ENCODE measurements around the gene TMED4.
"Not testable (repeated sequence)": the region's sequence is repeated elsewhere in the genome, so short reads cannot be mapped to it uniquely, and the experiment has no call there.

Gene TMED4

DNA sequence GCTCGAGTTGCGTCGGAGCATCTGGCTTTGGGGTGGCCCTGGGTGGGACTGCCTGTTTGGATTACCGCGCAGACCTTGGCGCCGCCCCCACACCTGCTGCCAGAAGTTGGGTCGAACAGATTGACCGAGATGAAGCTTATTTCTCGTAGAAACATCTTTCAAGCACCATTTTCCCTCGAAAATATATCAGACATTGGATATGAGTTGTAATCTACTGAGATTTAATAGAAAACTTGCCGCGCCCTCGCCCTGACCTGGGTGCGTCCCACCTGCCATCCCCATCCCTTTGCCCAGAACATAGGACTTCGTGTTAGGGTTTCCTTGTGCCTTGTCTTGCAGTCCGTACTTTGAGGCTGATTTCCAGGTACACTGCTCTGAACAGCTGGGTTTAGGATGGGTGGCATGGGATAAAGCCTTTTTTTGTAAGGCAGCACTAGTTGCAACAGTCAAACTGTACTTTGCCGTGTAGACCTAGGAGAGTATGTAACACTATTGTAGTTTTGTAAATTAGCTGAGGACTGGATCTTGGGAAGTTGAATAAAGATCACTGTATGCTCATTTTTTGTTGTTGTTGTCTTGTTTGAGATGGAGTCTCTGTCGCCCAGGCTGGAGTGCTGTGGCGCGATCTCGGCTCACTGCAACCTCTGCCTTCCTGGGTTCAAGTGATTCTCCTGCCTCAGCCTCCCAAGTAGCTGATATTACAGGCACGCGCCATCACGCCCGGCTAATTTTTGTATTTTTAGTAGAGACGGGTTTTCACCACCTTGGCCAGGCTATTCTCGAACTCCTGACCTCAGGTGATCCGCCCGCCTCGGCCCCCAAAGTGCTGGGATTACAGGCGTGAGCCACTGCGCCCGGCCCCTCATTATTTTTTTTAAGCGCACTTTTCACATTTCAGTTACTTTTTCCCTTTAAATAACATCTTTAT lies 25.4 kb upstream of the TMED4 start:
- no peak for DNase-seq (ENCODE audit: low read depth)

DNA sequence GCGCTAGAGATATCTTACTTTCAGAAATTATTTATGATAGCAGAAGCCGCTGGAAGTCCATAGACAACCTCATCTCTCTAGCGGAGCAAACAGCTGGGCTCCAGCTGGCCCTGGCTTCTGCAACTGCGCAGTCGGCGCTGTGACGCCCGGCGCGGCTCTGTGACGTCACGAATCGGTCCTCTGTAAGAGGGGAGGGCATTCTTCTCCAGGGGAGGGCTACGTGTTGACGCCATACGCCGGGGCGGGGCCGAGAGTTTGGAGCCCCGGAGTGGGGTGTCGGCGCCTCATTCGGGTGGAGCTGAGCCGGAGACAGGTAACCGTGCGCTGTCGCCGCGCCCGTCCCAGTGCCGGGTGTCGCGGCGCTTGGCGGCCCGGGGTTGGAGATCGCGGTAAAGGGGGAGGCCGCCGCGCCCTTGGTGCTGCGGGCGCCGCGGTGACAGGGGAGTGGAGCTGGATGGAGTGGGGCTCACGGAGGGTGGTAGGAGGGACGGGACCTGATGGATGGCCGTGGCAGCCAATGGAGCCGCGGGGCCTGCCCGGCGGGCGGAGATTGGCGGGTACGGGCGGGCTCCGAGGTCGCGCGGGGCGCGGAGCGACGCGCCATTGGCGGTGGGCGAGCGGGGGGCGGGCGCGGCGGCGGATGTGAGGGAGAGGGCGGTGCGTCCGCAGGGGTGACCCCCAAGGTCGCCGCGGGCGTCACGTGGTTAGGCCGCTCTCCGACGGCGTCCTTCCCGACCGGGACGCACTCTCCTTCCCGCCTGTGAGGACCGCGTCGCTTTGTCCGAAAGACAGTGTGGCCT lies 24.5 kb upstream of the TMED4 start, which contains the start of gene OGDH:
OGDH (plus strand) TSS at position 287 of the 800 bp plus-strand sequence. CDS start 17,717 bp downstream, outside the sequence.
- peak; percentile 95 for DNase-seq (ENCODE audit: low read depth)

DNA sequence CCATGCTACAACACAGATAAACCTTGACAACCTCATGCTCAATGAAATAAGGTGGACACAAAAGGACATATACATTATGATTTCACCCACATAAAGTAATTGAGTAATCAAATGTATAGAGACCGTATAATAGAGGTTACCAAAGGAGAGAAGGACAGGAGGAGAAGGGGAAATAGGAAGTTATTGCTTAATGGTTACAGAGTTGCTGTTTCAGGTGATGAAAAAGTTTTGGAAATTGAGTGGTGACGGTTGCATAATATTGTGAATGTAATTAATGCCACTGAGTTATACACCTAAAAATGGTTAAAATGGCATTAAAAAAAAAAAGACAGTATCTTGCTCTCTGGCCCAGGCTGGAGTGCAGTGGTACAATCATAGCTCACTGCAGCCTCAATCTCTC lies 22.9 kb upstream of the TMED4 start:
- DNase-seq (ENCODE audit: low read depth) = no peak

DNA sequence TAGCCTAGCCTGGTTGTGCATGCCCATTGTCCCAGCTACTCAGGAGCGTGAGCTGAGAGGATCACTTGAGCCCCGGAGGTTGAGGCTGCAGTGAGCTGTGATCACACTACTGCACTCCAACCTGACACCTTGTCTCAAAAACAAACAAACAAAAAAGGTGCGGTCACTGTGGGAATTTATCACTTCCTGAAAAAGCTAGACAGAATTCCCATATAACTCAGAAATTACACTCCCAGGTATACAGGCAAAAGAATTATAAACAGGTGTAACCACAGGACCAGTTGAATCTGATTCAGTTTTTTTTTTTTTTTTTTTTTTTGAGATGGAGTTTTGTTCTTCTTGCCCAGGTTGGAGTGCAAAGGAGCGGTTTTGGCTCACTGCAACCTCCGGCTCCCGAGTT lies 21.2 kb upstream of the TMED4 start:
- no peak for DNase-seq (ENCODE audit: low read depth)

DNA sequence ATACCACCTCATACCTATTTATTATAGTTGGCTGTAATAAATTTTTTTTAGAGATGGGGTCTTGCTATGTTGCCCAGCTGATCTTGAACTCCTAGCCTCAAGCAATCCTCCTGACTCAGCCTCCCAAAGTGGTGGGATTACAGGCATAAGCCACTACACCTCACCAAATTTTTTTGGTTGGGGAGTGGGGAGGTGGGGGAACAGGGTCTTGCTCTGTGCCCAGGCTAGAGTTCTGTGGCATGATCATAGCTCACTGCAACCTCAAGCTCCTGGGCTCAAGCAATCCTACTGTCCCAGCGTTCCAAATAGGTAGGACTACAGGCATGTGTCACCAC lies 20.5 kb upstream of the TMED4 start:
- DNase-seq (ENCODE audit: low read depth) = no peak

DNA sequence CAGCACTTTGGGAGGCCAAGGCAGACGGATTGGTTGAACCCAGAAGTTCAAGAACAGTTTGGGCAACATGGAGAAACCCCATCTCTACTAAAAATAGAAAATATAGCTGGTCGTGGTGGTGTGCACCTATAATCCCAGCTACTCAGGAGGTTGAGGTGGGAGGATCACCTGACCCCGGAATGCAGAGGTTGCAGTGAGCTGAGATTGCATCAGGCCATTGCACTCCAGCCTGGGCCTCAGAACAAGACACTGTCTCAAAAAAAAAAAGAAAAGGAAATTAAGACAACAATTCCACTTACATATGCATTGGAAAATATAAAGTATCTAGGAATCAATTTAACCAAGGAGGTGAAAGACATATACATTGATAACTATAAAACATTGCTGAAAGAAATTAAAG lies 17.2 kb upstream of the TMED4 start:
- DNase-seq (ENCODE audit: low read depth) = no peak

DNA sequence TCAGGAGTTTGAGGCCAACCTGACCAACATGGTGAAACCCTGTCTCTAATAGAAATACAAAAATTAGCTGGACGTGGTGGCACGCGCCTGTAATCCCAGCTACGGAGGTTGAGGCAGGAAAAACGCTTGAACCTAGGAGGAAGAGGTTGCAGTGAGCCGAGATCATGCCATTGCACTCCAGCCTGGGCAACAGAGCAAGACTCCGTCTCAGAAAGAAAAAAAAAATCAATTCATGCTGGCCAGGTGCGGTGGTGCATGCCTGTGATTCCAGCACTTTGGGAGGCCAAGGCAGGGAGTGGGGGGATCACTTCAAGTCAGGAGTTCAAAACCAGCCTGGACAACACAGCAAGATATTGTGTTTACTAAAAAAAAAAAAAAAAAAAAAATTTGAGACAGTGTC lies 15.2 kb upstream of the TMED4 start:
- not testable (repeated sequence) for DNase-seq (ENCODE audit: low read depth)

DNA sequence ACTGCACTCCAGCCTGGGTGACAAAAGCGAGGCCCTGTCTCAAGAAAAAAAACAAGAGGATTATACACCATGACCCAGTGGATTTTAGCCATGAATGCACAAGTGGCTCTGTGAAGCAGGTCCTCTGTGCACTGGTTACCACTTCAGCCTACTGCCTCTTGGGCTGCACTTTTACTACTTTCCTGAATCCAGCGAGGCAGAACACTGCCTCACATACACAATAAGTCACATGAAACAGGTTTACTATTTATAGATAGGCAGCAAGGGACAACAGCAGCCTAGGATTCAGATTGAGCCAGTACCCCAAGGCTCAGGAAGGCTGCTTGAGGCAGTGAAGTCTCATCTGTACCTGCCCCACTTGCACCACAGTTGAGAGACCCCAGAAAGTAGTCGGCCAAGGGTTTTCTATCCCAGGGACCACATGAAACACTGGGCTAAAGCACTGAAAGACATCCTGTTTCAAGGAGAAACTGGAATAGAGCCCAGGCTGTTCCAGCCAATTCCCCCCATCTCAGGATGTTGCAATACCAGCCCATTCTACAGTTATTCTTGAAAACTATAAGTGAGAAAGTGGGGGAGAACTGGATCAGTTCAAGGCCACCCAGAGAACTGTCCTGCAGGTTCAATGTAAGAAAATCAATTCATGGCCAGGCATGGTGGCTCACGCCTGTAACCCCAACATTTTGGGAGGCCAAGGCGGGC lies 14.1 kb upstream of the TMED4 start:
- no peak for DNase-seq (ENCODE audit: low read depth)

DNA sequence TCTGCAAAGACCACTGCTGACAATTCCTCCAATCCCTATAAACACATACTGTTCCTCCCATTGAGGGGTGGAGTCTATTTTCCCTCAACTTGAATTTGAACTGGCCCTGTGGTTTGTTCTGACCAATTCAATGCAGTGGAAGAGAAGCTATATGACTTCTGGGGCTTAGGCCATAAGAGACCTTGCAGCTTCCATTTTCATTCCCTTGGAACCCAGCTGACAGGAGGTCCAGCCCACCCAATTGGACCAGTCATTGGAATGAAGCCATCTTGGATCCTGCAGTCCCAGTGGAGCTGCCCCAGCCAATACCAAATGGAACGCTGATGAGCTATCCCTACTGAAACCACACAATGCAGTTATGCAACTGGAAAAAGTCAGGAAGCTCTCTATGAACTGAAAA lies 8.9 kb upstream of the TMED4 start:
- DNase-seq (ENCODE audit: low read depth) = no peak

DNA sequence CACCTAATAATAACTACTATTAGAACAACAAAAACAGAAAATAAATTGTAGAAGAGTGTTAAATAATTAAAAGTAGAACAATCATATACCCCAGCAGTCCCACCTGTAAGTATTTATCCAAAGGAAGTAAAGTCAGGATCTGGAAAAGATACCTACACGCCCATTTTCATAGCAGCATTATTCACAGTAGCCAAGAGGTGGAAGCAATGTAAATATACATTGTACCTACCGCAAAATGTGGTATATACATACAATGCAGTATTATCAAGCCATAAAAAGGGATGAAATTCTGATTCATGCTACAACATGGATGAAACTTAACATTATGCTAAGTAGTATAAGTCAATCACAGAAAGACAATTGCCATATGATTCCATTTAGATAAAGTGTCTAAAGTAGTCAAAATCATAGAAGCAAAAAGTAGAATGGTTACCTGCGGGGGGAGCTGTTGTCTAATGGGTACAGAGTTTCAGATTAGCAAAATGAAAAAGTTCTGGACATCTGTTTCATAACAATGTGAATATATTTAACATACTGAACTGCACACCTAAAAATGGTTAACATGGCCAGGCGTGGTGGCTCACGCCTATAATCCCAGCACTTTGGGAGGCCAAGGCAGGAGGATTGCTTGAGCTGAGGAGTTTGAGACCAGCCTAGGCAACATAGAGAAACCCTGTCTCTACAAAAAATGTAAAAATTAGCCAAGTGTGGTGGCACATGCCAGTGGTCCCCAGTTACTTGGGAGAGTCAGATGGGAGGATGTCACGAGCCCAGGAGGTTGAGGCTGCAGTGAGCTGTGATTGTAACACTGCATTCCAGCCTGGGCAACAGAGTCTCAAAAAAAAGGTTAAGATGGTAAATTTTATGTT lies 6.0 kb upstream of the TMED4 start:
- peak; percentile 57 for DNase-seq (ENCODE audit: low read depth)

DNA sequence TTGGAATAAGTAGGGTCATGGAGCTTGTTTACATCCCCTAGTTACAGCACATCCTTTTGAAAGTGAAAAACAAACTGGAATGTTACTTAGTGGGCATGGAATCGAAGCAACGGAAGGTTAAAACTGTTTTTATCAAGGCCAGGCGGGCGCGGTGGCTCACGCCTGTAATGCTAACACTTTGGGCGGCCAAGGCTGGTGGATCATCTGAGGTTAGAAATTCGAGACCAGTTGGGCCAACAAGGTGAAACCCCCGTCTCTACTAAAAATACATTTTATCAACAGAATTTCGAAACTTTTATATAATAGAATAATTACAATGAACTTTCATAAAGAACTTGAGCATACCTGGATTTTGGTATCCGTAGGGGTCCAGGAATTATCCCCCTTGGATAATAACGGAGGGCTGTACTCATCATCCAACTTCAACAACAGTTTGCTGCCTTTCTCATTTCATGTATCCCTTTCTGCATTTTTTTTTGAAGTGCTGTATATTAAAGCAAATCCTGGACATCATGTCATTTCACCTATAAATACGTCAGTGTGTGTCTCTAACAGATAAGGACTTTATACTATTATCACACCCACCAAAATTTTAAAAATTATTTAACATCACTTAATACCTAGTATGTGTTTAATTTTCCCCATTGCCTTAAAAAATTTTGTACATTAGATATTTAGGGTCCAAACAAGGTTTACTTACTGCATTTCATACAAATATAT lies 1.3 kb upstream of the TMED4 start:
- DNase-seq (ENCODE audit: low read depth) = no peak

DNA sequence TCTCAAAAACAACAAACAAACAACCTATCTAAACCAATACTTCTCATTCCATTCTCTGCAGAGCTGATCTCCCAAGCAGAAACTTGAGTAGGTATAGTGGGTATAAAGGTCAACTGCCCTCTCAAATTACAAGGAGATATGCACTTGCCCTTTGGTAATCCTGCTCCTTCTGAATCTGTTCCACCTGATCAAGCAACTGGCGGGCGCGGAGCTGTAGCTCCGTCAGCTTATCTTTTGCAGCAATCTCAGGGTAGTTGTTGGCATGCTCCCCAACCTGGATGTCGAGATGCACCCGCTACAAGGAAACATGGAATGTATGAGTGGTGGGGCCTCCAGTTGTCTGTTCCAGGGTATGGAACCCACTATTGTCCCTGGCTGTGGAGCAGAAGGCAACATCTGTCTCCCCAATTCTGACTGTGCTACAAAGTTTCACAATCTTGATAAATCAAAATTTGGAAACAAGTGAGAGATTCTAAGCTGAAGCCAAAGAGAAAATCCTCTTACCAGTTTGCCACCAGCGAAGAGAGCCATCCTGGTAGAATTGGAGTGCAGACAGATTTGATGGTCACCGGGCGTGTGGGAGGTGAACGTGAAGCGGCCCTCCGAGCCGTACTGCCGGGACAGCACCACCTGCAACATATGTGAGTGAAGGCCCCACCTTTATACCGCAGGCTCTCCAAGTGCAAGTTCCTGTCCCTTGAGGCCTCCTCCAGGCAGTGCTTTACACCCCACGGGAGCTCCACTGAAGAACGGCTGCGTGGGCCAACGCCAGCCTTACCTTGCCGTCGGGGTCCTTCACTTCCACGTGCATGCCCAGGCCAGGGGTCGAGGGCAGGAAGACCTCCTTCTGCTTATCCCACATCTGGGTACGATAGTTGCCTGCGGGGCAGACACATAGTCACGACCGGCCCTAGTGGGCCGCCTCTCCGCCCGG lies 819 bp downstream of the TMED4 start:
- no peak for DNase-seq (ENCODE audit: low read depth)

DNA sequence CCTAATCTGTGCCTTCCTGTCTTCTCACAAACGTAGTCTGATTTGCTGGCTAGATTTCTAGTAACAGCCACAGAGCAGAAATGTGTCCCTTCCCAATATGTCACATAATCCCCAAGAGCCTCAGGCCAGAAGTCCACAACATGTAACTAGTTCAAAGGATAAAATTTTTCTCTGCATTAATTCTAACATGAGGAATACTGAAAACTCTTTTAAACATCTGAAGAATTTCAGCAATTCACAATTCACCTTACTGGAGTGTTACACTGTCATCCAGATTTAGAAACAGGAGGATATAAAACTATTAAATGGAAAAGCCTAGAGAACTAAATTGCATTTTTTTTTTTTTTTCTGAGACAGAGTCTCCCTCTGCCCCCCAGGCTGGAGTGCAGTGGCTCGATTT lies 5.8 kb downstream of the TMED4 start:
- DNase-seq (ENCODE audit: low read depth) = no peak

DNA sequence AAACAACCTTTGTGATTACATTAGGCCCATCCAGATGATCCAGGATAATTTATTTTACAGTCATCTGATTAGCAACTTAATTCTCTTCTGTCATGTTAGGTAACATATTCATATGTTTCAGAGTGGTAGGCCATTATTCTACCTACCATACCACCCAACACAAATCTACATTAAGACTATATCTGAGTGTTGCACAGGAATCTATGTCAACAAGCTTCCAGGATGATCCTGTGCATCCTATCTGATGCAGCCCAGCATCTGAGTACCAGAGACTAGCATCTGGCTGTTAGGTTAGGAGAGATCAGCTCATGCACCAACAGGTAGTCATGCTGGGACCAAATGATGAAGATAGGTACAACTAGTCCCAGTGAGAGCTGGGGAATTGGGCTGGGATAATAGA lies 7.0 kb downstream of the TMED4 start:
- DNase-seq (ENCODE audit: low read depth) = no peak

DNA sequence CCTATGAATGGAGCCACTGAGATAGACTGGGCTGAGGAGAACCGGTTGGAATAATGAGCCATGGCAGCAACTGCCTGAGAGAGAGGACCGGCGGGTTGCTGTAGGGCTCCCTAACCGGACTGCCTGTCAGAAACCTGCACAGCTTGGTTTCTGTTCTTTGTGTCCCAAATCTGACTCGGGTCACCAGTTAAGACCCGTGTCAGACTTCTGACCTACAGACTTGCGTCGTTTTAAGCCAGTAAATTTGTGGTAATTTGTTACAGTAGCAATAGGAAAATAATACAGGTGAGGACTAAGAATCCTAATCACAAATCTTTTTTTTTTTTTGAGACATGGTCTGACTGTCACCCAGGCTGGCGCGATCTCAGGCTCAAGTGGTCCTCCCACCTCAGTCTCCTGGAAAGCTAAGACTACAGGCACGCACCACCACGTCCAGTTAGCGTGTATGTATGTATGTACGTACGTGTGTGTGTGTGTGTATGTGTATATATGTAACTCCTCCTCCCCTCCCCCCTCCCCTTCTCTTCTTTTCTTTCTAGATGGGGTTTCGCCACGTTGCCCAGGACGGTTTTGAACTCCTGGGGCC lies 7.7 kb downstream of the TMED4 start:
- no peak for DNase-seq (ENCODE audit: low read depth)

DNA sequence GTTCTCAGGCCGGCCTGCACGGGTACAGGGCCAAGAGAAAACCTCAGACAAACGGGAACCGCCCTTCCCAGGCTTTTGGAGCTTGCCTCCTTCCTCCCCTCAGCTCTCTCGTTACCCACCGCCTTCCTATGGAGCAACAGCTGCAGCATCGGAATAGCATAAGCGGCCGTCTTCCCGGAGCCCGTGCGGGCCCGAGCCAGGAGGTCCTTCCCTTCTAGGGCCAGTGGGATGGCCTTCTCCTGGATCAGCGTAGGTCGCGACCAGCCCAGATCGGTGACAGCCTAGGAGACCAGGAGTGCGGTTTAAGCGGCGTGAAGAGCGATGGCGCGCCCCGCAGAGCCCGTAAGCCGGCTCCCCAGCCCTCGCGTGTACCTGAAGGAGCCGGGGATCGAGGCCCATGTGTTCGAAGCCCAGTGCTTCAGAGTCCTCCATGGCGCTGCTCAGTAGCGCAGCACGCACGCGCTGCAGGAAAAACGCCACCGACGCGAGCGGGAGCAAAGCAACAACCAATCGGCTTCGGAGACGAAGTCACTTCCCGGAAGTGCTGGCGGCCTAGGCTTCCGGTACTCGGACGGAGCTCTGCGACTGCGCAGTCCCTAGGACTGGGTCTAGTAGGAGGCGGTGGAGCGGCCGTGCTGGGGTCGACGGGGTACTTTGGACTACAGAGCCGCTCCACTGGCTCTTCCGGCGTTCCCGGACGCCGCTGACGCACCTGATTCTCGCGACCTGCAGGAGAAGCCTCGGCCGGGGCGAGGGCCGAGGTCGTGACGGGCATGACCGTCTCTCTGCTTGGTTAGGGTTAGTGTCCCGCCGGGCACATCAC lies 8.4 kb downstream of the TMED4 start, which contains the start of gene DDX56:
DDX56 (minus strand) TSS at position 445 of the 823 bp plus-strand sequence; CDS start at position 432, 13 bp downstream.
- peak; percentile 91 for DNase-seq (ENCODE audit: low read depth)

DNA sequence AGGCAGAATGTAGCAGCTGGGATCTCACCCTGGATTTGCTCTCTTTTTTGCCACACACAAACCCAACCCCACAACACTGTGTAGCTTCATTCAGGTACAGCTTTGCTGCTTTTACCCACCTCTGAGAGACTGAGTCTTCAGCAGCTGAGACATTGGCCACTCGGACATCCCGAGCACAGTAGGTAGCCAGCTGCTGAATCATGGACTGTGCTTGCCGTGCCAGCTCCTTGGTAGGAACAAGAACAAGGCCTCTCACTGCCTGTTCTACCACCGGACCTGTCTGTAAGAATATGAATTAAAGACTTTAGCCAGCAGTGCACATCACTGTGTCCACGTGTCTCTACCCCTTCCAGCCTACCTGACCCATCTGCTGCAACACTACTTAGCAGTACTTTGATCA lies 9.3 kb downstream of the TMED4 start:
- DNase-seq (ENCODE audit: low read depth) = no peak

DNA sequence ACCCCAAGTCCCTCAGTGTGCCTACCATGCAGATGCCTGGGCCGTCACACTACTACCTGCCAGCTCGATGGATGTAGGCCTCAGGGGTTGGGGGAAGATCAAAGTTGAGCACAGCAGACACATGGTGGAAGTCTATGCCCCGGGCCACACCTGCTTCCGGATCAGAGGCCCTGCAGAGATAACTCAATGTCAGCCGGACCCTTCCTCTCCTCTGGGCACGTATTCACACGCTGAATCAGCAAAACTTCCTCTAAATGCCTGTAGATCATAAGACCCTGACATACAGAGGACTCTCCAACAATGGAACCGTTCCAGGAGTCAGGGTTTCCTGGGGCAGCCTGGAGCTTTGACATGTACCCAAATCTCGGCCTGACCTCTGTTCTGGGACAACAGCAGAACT lies 12.1 kb downstream of the TMED4 start:
- no peak for DNase-seq (ENCODE audit: low read depth)

Measured in stromal cell of bone marrow (primary cell).